Testis (tissue), 2 donors: ENCODE results near the gene ASCC1.

Experiments
- CTCF ChIP-seq, 3 experiments: fragments of 450-650 bp in 2 of 3; fragments of 200-600 bp in 1 of 3; sonication (generic) in 1 of 3; IDR thresholded peaks; one replicate each; pipeline ENCODE4 v1.5.1; 2016 to 2019; ENCODE audit warnings: antibody characterized with exemption in 3 of 3, mild to moderate bottlenecking in 2 of 3, moderate library complexity in 1 of 3
- POLR2A ChIP-seq: fragments of 450-650 bp; IDR thresholded peaks from one replicate; pipeline ENCODE4 v1.6.1; 2017; ENCODE audit warnings: antibody characterized with exemption, mild to moderate bottlenecking, moderate library complexity

- TF ChIP-seq CTCF (IDR thresholded peaks at IDR 0.05) (no peak), POLR2A (no peak)
Measured at GRCh38 chr10:72253578-72253977, 37.5 kb upstream of the ASCC1 start.
